Fibroblast of skin of left biceps (primary cell): ENCODE results near the gene TMEM244.
A peak's percentile ranks its signal among the peaks of the same experiment; 100 is the strongest.
"Not testable (repeated sequence)": the region's sequence is repeated elsewhere in the genome, so short reads cannot be mapped to it uniquely, and the experiment has no call there.

Experiments used
- DNase-seq, 2 experiments: peaks; one replicate each; pipeline ENCODE4 v3.0.0-alpha.2; 2013; ENCODE audit warnings: low read depth in 2 of 2

Gene TMEM244

DNA sequence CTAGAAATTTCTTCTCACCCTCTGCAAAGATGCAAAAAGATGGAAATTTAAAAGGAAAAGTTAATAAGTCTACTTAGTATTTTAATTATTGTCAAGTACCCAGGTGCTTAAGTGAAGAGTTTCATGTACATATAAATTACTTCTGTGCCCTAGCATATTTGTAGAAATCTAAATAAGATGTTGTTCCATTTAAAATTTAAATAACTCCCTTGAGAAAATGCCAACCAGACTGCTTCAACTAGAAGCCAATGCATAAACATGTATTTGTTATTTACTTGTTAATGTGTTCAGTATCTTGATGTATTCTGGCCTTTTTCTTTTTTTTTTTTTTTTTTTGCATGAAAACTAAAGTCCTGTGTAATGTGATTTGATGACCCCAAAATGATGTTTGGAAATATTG is 6.3 kb upstream of the TMEM244 start:
- no peak for DNase-seq

DNA sequence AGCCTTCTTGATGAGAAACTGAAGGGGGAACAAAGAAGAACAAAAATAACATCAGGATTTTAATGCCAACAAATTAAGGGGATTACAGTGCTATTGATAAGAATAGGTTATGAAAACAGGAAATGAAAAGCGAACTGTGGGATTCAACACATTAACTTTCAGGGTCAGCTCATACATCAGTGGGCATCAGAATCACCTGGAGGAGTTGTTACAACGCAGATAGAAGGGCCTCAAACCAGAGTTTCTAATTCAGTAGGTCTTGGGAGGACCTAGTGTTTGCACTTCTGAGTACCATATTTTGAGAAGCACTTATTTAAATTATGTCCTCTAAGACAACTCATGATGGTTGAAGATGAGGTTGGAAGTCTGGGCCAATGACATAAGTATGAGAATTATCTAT is 5.6 kb upstream of the TMEM244 start:
- DNase-seq, result no peak

DNA sequence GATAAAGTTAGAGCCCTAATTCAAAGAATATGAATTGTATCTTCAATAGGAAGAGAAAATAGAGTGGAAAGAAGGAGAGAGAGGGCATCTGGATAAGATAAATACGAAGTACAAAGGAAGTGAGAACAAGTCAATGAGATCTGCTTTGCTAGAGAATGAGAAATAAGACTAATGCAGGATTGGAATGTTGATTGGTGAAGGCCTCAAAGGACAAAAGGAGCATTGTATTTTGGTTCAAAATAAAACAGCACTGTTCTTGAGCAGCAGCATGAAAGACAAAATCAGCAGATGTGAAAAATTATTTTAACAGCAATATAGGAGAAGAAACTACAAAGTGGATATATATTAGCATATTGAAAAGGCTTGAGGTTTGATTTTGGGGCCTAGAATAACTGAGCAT is 5.1 kb upstream of the TMEM244 start:
- DNase-seq, result no peak

DNA sequence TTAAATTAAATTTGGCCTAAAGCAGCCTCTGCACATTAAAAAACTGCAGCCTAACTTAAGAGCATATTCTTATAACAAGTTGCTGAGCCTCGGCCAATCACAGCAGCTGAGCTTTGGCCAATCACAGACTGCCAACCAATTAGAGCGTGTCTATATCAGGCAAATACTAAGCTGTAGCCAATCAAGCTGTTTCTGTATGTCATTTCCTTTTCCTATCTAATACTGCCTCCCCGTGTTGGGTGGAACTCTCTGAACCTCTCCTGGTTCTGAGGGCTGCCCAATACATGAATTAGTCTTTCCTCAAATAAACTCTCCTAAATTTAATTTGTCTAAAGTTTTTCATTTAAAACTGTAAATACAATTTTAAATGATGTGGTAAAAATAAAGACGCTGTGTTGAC is 3.9 kb upstream of the TMEM244 start:
- DNase-seq, result no peak

DNA sequence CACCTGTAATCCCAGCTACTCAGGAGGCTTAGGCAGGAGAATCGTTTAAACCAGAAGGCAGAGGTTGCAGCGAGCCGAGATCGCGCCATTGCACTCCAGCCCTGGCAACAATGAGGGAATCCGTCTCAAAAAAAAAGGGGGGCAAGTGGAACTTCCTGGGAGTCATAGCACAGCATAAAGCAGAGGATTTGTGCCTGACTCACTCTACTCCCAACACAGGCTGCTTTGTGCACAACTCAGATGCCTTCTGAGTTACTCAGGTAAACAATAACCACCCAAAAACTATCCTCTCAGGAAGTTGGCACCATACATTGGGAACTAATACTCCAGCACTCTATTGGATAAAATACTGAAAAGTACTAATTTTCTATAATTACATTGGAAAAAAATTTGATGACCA is 2.5 kb upstream of the TMEM244 start:
- DNase-seq, result no peak

DNA sequence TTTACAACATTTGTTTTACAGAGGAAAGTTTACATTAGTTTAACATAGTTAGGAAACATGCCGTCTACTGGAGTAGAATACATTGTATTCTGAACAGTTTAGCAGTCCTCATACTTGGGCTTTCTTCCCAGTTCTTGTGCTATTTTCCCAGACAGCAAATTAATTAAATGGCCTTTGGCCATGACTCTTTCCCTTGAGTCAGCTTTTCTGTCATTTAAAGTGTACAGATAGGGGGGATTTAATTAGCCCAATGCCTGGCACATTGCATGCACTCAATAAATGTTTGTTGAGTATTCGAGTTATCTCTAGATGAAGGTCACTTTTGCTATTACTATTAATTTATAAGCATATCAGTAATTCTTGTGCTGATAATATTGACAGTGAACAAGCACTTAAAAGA is 1.6 kb downstream of the TMEM244 start:
- DNase-seq, result no peak

DNA sequence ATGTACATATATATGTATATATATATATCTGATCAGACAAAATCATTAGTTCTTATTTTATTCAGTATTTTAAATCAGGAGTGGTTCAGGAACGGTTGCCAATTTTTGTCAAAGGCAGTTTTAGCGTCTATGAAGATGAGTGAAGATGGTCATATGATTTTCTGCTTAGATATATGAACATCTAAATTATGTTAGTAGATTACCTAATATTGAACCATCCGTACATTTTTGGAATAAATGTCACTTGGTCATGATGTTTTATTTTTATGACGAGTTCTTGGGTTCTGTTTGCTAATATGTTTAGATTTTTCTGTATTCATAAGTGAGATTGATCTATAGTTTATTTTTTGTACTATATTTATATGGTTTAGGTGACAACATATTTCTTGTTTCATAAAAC is 3.3 kb downstream of the TMEM244 start:
- DNase-seq, result no peak

DNA sequence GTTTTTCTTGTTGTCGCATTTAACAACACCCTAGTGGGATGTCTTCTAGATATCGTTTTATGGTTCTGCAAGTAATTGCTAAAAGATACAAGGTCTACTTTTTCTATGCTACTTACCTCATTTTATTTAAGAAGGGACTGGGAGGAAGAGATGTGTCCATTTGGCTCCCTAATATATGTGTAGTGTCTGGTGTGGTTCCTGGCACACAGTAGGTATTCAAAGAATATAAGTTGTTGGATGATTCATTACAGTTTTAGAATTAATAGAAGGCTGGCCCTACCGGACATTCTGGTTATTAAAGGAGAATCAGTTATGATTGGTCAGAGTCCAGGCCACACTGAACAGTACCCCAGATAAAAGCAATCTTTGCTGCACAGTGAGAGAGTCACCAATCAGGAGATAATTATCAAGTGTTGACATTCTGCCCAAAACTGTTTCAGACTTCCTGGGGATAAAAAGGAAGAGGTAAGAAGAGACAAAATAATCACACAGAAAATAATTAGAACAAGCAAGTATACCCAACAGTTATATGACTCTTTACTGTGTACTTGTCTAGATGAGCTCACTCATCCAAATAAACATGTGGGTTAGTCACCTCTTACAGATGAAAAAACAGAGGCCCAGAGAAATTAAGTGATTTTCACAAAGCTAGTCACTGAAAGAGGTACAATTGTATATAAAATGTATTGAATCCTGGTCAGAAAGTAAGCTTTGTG is 7.0 kb downstream of the TMEM244 start:
- DNase-seq, result no peak

DNA sequence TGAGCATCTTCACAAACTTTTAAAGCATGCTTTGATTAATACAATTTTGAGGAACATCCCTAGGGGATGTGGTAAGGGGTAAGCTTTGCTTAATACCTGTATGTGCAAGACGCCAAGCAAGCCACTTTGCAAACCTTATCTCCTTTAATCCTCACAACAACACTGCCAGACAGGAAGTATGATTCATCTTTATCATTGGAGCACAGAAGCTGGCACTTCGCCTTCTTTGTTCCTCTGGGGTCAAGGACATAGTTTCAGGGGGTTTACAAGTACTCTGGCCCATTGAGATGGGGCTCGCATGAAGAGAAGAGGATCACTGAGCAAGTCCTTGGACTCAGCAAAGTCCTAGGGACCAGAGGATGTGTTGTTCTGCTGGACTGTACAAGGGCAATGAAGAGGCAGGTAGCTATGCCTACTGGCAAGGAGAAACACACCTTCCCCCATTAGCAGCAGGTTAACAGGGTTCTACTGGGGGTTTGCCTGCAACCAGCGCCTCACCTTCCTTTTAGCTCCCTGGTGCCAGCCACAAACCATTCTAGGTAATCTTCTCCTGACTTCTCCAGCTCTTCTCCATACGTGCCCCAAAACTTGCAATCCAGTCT is 8.8 kb downstream of the TMEM244 start:
- no peak for DNase-seq

DNA sequence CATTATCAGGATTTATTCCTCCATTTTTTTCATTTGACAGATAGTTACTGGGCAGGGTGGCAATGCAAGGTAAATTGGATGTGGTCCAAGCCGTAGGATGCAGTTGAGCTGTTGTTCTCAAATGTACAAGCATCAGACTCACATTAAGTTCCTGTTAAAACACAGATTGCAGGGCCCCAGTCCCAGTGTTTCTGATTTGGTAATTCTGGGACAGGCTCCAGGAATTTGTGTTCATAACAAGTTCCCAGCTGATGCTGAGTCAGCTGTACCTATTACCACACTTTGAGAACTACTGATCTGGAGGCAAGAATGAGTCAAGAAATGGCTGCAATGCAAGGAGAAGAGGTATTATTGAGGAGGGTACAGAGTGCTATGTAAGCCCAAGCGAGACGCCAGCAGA is 11.7 kb downstream of the TMEM244 start:
- DNase-seq, result no peak

DNA sequence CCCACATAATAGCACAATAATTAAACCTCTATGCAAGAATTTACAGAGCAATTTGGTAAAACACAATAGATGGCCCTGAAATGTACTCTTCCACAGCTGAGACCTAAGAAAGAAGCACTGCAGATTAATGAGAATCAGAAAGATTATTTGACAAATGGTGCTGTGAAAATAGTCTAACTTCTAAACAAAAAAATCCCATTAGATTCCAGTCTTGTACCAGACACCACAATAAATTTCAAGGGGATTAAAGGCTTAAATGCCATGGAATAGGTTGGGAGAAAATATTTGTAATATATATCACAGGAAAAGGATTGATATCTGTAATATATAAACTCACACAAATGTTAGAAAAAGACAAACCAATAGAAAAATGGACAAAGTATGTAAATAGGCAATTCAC is 14.4 kb downstream of the TMEM244 start:
- DNase-seq, result no peak

DNA sequence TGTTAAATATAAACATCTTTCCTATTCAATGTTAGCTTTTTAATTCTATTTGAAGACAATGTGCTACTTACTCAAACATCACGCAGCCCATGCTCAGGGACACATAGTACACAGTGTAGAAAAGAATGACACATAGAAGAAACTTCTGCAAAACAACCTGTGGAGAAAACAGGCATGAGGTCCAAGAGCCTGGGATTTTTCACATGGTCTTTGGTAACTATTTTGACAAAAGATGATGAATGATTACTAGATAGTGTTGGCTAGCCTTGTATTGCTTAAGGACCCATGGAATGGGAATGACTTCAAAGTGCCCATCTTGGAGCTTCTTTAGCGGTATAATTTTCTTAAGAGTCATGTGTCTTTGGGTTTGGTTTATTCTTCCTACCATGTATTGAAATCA is 15.4 kb downstream of the TMEM244 start:
- no peak for DNase-seq

DNA sequence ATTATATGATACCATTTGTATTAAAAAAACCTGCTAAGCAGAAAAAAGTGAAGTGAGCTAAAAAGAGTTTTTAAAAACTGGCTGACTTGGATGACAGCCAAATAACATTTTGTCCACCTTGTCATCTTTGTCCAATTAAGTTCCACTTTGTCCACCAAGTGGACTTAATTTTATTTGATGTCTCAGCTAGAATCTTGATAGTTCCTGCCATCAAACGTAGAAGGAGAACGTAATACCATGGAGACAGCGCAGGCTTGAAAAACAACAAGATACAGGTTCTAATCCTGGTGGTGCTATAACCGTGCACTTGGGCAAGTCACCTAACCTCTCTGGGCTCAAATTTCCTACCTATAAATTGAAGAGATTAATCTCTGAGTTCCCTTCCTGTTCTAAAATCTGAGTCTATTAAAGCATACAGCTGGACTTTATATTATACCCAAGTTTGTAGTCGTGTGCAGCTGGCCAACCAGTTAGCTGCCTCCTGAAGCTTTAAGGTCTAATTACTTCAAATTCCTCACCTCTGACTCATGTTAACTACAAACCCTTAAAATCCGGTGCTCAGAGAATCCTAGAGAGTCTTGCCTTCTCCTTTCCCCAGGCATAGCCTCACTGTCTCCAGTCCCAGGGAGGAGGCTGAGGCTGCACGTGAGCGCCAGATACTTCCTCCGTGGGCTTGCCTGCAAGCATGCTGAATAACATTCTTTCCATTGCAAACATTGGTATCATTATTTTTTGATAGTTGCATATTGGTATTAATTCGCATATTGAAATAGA is 16.8 kb downstream of the TMEM244 start:
- DNase-seq, result peak; percentile 49 to 54

DNA sequence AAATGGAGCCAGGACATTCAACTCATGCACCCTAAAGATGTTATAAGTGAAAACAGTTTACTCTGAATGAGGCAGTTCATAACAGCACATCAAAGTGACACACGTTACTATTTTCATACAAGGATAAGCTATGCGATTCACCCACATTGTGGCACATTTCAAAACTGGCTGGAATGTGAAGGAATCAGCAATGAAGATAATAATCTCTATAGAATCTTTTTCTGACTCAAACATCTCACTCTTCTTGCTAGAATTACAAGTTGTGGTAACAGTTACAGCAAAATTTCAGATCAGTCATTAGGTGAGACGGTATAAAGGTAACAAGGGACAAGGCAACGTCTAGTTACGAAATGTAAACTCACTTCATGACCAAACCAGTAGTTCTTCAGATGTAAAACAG is 17.5 kb downstream of the TMEM244 start:
- DNase-seq, result no peak

DNA sequence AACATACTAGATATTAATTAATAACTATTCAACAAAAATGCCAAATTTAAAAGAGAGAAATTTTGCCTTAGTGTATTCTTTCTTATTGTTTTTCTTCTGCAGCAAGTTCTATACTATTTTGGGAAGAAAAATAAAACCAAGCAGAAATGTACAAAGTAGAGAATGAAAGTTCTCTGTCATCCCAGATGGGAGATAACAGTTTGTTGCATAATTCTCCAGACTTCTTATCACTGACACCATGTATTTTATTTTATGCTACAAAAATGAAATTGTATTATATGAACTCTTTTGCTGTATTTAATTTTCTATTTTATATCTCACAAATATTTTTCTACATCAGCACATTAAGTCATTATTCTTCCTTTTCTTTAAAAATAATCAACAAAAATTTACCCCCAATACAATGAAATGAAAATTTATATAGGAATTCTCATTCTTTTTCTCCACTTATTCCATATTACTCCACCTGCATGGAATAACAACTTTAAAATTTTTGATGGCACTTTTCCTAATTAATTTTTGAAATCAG is 18.2 kb downstream of the TMEM244 start:
- no peak for DNase-seq

DNA sequence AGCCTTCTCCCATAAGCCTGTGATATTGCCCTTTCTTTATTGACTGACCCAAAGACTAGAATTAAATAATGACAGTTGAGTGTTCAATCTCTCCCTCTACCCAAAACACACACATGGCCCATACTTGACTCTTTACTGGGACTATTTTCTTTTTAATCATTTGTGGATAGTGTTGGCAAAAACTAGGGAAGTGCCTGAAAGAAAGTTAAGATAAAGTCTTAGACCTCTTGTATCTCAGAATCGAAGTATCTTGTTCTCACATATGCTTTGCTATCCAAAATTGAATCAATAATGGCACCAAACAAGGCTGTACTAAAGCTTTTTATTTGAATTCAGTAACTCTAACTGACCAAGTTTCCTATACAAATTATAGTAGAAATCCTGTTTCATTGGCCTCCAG is 19.0 kb downstream of the TMEM244 start:
- DNase-seq, result no peak

DNA sequence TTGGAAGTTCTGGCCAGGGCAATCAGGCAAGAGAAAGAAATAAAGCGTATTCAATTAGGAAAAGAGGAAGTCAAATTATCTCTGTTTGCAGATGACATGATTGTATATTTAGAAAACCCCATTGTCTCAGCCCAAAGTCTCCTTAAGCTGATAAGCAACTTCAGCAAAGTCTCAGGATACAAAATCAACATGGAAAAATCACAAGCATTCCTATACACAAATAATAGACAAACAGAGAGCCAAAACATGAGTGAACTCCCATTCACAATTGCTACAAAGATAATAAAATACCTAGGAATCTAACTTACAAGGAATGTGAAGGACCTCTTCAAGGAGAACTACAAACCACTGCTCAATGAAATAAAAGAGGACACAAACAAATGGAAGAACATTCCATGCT is 21.6 kb downstream of the TMEM244 start:
- not testable (repeated sequence) for DNase-seq

DNA sequence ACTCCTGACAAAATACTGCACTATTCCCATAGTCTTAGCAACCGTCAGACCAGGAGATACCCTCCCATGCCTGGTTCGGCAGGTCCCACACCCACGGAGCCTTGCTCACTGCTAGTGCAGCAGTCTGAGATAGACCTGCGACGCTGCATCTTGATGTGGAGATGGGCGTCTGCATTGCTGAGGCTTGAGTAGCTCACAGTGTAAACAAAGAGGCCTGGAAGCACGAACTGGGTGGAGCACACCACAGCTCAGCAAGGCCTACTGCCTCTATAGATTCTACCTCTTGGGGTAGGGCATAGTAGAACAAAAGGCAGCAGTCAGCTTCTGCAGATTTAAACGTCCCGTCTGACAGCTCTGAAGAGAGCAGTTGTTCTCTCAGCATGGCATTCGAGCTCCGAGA is 25.4 kb downstream of the TMEM244 start:
- DNase-seq, result no peak

DNA sequence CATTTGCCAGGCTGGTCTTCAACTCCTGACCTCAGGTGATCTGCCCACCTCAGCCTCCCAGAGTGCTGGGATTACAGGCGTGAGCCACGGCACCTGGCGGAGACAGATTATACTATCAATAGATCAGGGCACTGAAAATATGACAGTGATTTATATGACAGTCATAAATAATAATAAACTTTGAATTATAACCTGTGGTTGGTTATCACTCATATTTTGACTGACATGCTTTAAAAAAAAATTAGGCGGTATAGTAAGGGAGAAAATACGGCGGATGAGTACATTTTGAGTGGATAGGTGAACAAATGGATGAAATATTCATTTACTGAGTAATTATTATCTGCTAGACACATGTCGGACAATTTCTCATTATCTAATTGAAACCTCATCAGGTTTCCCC is 28.8 kb downstream of the TMEM244 start:
- DNase-seq, result no peak

DNA sequence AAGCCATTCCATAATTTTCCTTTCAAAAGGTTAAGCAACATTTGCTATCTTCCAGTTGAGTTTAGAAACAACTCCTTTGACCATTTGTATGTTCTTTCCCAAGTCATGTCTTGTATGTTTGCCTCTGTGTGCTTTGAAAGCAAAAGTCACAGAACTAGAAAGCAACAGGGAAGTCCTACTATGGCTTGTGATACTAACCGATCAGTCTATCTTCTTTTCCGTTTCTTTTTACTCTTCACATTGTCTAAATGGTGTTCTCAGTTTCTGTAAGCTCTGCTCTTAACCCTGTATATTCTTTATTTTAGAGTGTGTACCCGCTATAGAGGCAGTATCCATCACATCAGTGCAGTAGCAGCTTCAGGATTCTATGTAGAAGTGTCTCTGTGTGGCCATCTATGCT is 32.9 kb downstream of the TMEM244 start:
- DNase-seq, result no peak

DNA sequence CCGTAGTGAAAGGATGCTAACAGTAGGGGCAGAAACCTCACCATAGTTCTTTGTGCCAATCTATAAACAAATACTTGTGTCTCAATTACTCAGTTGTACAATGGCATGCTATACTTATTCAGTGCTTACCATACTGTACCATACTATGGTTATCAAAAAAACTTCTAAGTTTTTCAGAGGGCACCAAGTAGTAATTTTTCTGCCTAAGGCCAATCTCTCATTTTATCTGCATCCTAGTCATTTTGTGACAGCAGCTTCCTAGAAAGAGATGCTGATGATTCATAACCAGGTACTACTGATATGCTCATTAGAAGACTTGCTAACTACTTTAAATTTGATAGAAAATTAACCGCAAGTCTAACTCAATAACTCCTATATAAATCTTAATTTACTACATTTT is 42.9 kb downstream of the TMEM244 start:
- DNase-seq, result no peak

DNA sequence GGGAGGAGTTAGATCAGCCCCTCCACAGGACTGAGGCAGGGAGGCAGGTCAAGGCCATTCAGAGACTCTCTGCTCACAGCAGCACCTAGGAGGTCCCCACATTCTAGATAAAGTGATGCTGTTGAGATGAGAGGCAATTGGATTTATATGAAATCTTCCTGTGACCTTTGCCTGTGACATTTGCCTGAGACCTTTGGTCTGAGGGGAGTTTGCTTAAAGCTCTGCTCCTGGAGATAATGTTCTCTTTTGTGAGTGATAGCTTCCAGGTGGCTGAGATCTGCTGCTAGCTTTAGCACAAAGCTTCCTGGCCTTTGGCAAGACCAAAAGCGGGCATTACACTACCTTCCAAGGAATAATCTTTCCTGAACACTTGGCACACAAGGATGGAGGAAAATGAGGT is 43.3 kb downstream of the TMEM244 start:
- no peak for DNase-seq

DNA sequence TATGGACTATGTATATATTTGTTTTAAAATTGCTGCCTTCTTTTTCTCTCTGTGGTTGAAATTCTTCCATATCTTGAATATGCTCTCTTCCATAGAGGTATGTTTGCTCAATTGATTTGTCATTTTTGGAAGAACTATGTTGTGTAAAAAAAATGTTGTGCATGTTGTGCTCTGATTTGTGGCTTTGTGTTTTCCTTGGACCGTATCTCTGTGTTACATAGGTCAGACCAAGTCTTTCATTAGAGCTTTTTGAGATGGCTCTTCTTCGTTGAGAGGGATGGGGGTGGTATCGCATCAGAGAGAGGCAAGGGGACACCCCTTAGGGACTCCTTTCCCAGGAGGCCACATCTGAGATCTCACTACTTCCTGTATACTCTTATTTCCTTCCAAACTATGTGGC is 43.8 kb downstream of the TMEM244 start:
- DNase-seq, result no peak
